PC-3 (cell line): ENCODE results near the gene RNF123. TPM values are rescaled to one million over a fixed set of nuclear protein-coding genes. Genes with fewer than 3 reads are reported as not detected.

Experiments used
- ATAC-seq: fragments of 200-7000 bp; cut with Tn5 transposase; 2 replicates; pipeline ENCODE4 v1.9.1; 2020; ENCODE audit warnings: mild to moderate bottlenecking, moderate library complexity
- BruUV-seq: library from RNA; stranded (reverse); fragments of 400-500 nt; replicated peaks from 2 replicates; lab custom pipeline; 2021; lab: Mats Ljungman, UMichigan
- CTCF ChIA-PET: fragments of 300-600 bp; sonication (Branson Sonifier 250); formaldehyde crosslinking; loops from one replicate; lab custom pipeline; 2022; ENCODE audit warnings: antibody characterized with exemption; lab: Charles Lee
- POLR2A ChIA-PET: fragments of 300-600 bp; sonication (Branson Sonifier 250); formaldehyde crosslinking; loops from one replicate; lab custom pipeline; 2022; ENCODE audit warnings: antibody characterized with exemption; ENCODE audit not compliant: unreplicated experiment; lab: Charles Lee
- DNase-seq: peaks from one replicate; pipeline ENCODE4 v3.0.0-alpha.2; 2015
- H2AFZ ChIP-seq: fragments of 300-600 bp; sonication (generic); 2 replicates; pipeline ENCODE4 v1.6.0; 2016; ENCODE audit warnings: antibody characterized with exemption, low read length
- H3F3A ChIP-seq: fragments of 300-600 bp; sonication (generic); one replicate; pipeline ENCODE4 v1.6.0; 2017; ENCODE audit warnings: antibody characterized with exemption, low read length, control low read depth, mild to moderate bottlenecking; ENCODE audit not compliant: unreplicated experiment
- H3K27ac ChIP-seq: fragments of 300-600 bp; sonication (generic); 2 replicates; pipeline ENCODE4 v1.5.1; 2016; ENCODE audit warnings: mild to moderate bottlenecking, low read length
- H3K27me3 ChIP-seq: fragments of 300-600 bp; sonication (generic); 2 replicates; pipeline ENCODE4 v1.6.1; 2016; ENCODE audit warnings: low read length, mixed read lengths
- H3K36me3 ChIP-seq: fragments of 300-600 bp; sonication (generic); 2 replicates; pipeline ENCODE4 v1.6.1; 2016; ENCODE audit warnings: low read depth, mixed run types, low read length, mixed read lengths
- H3K4me1 ChIP-seq: fragments of 300-600 bp; sonication (generic); 2 replicates; pipeline ENCODE4 v1.5.1; 2016; ENCODE audit warnings: low read length; ENCODE audit not compliant: insufficient read depth
- H3K4me2 ChIP-seq: fragments of 300-600 bp; sonication (generic); 2 replicates; pipeline ENCODE4 v1.6.0; 2016; ENCODE audit warnings: low read length
- H3K4me3 ChIP-seq: fragments of 300-600 bp; sonication (generic); 2 replicates; pipeline ENCODE4 v1.5.1; 2016; ENCODE audit warnings: mild to moderate bottlenecking, low read length, mixed read lengths
- H3K79me2 ChIP-seq: fragments of 300-600 bp; sonication (generic); 2 replicates; pipeline ENCODE4 v1.6.1; 2017; ENCODE audit warnings: low read length, mixed read lengths
- H3K9ac ChIP-seq: fragments of 300-600 bp; sonication (generic); 2 replicates; pipeline ENCODE4 v1.6.0; 2016; ENCODE audit warnings: mild to moderate bottlenecking, low read length
- H3K9me2 ChIP-seq: fragments of 300-600 bp; sonication (generic); replicated peaks from 2 replicates; pipeline ENCODE4 v1.6.1; 2016; ENCODE audit warnings: mixed run types, low read length, mixed read lengths
- H3K9me3 ChIP-seq: fragments of 300-600 bp; sonication (generic); 2 replicates; pipeline ENCODE4 v1.6.1; 2016; ENCODE audit warnings: low read length, mixed read lengths
- H4K20me1 ChIP-seq: fragments of 300-600 bp; sonication (generic); 2 replicates; pipeline ENCODE4 v1.6.1; 2016; ENCODE audit warnings: low read length, mixed read lengths
- CTCF ChIP-seq: fragments of 300-600 bp; sonication (generic); conservative IDR thresholded peaks from 2 replicates; pipeline ENCODE4 v1.5.1; 2017; ENCODE audit warnings: antibody characterized with exemption, low read depth, mild to moderate bottlenecking, low read length
- EZH2 ChIP-seq: fragments of 300-600 bp; sonication (generic); IDR thresholded peaks from one replicate; pipeline ENCODE4 v1.6.1; 2017; ENCODE audit warnings: antibody characterized with exemption, mild to moderate bottlenecking, low read length; ENCODE audit not compliant: unreplicated experiment
- EZH2phosphoT487 ChIP-seq: fragments of 300-600 bp; sonication (generic); IDR thresholded peaks from 2 replicates; pipeline ENCODE4 v1.6.1; 2018; ENCODE audit warnings: mild to moderate bottlenecking, antibody characterized with exemption, low read length, borderline replicate concordance
- intact Hi-C: fragments of 100-400 bp; cut with micrococcal nuclease; formaldehyde crosslinking; loops from 2 replicates; pipeline ENCODE4 v1.9.0; 2023
- total RNA-seq: library from RNA; depleted of rRNA; stranded (reverse); fragments of >200 nt; gene quantifications from 2 replicates; pipeline ENCODE4 v1.2.3, GENCODE V29; 2014

The RNF123 gene
- total RNA-seq, 1 experiment from 2014 or later = 38.6 TPM

GRCh38 chr3:49664300-49664699 lies 25.1 kb upstream of the RNF123 start:
- no peaks in the 10 kb centered on the region for H3K9me2 ChIP-seq
- BruUV-seq = no TSS peak
- POLR2A ChIA-PET = no interaction called here

GRCh38 chr3:49665822-49666519 lies 23.4 kb upstream of the RNF123 start:
- Histone ChIP-seq H3K9me3 (no peaks in the 10 kb centered on the region), H3K4me3 (no peak overlapping the region), H4K20me1 (no peaks in the 10 kb centered on the region), H3K27ac (no peak overlapping the region), H3K79me2 (no peaks in the 10 kb centered on the region), H3K4me1 (peaks cover 26% of the 10 kb centered on the region), H3K4me2 (no peak overlapping the region), H3K9ac (no peak overlapping the region), H3K27me3 (no peaks in the 10 kb centered on the region), H3K9me2 (no peaks in the 10 kb centered on the region), H3F3A (peaks cover 4% of the 10 kb centered on the region), H3K36me3 (no peaks in the 10 kb centered on the region), H2AFZ (no peak overlapping the region)
- CTCF ChIA-PET = no interaction called here
- no TSS peak for BruUV-seq
- TF ChIP-seq CTCF (no peak), EZH2 (no peak), EZH2phosphoT487 (no peak)
- no peak for ATAC-seq
- DNase-seq = no peak
- POLR2A ChIA-PET = no interaction called here
- intact Hi-C loops = no loop called here

More at GRCh38 chr3:49664300-49664699, 25.1 kb upstream of the RNF123 start:
- peaks cover 4% of the 10 kb centered on the region for H3F3A ChIP-seq
- no peak overlapping the region for H3K4me2 ChIP-seq
- TF ChIP-seq CTCF (no peak), EZH2 (no peak), EZH2phosphoT487 (no peak)
- no peak overlapping the region for H2AFZ ChIP-seq
- H3K27me3 ChIP-seq = no peaks in the 10 kb centered on the region
- no peaks in the 10 kb centered on the region for H3K9me3 ChIP-seq
- no peak overlapping the region for H3K9ac ChIP-seq
- CTCF ChIA-PET = no interaction called here
- DNase-seq (no peak), ATAC-seq (no peak)
- H3K4me1 ChIP-seq = peaks cover 19% of the 10 kb centered on the region
- H3K79me2 ChIP-seq = no peaks in the 10 kb centered on the region
- intact Hi-C loops = no loop called here
- H4K20me1 ChIP-seq = no peaks in the 10 kb centered on the region
- no peaks in the 10 kb centered on the region for H3K36me3 ChIP-seq
- no peak overlapping the region for H3K27ac ChIP-seq
- no peak overlapping the region for H3K4me3 ChIP-seq

DNA sequence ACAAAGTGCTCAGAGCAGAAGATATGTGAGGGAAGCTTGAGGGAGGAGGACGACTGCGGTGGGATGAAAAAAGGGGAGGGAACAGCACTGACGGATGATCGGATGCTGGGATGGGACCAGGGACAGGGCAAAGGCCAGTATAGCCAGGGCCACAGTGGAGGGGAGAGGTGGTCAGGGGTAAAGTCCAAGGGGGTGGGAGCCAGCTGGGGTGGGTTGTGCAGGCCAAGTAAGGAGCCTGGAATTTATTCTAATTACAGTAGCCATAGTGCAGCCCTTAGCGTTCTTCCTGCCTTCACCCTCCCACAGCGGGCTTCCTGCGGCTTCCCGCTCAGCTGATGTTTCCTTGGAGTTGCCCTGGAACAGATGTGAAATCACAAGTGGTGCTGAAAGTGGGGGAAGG lies 22.8 kb upstream of the RNF123 start:
- Histone ChIP-seq H3F3A (peaks cover 4% of the 10 kb centered on the region), H3K27ac (no peak overlapping the region), H3K79me2 (no peaks in the 10 kb centered on the region), H3K4me3 (no peak overlapping the region), H3K27me3 (no peaks in the 10 kb centered on the region), H3K36me3 (no peaks in the 10 kb centered on the region), H3K9me3 (no peaks in the 10 kb centered on the region), H2AFZ (no peak overlapping the region), H3K9ac (no peak overlapping the region), H3K4me1 (peaks cover 26% of the 10 kb centered on the region), H4K20me1 (no peaks in the 10 kb centered on the region), H3K9me2 (no peaks in the 10 kb centered on the region), H3K4me2 (no peak overlapping the region)
- intact Hi-C loops = no loop called here
- DNase-seq (no peak), ATAC-seq (no peak)
- TF ChIP-seq EZH2phosphoT487 (no peak), EZH2 (no peak), CTCF (no peak)
- CTCF ChIA-PET = no interaction called here
- POLR2A ChIA-PET = no interaction called here
- no TSS peak for BruUV-seq
